Upper lobe of left lung (tissue), 6 donors: ENCODE results near the gene SEC23A. TPM values are rescaled to one million over a fixed set of nuclear protein-coding genes. Genes with fewer than 3 reads are reported as not detected.
"Not testable (repeated sequence)": the region's sequence is repeated elsewhere in the genome, so short reads cannot be mapped to it uniquely, and the experiment has no call there.

Source experiments
- ATAC-seq, 2 donors: fragments of 200-7000 bp; cut with Tn5 transposase; one replicate each; pipeline ENCODE4 v1.9.1; 2022; ENCODE audit warnings: mild to moderate bottlenecking in 2 of 2, moderate library complexity in 2 of 2; ENCODE audit not compliant: low FRiP score in 2 of 2
- DNase-seq, 2 donors: peaks; one replicate each; pipeline ENCODE4 v3.0.0-alpha.2; 2019 to 2020
- H3K27ac ChIP-seq, 4 donors: fragments of 200-600 bp; sonication (generic); one replicate each; pipeline ENCODE4 v1.5.1; 2016 to 2019
- H3K27me3 ChIP-seq, 4 donors: fragments of 200-600 bp; sonication (generic); one replicate each; pipeline ENCODE4 v1.5.1; 2017 to 2019
- H3K36me3 ChIP-seq, 4 donors: fragments of 200-600 bp; sonication (generic); one replicate each; pipeline ENCODE4 v1.5.1; 2016 to 2019
- H3K4me1 ChIP-seq, 4 donors: fragments of 200-600 bp; sonication (generic); one replicate each; pipeline ENCODE4 v1.5.1; 2018 to 2019
- H3K4me3 ChIP-seq, 4 donors: fragments of 200-600 bp; sonication (generic); one replicate each; pipeline ENCODE4 v1.5.1; 2017 to 2019; ENCODE audit warnings: mild to moderate bottlenecking in 2 of 4, moderate library complexity in 1 of 4
- H3K9me3 ChIP-seq, 4 donors: fragments of 200-600 bp; sonication (generic); one replicate each; pipeline ENCODE4 v1.5.1; 2018 to 2019
- CTCF ChIP-seq, 6 experiments: fragments of 450-650 bp in 4 of 6; fragments of 200-600 bp in 2 of 6; sonication (generic) in 2 of 6; IDR thresholded peaks; one replicate each; pipeline ENCODE4 v1.5.1; 2016 to 2019; ENCODE audit warnings: antibody characterized with exemption in 6 of 6
- EP300 ChIP-seq, 4 donors: sonication (generic); formaldehyde crosslinking; IDR thresholded peaks; one replicate each; pipeline ENCODE4 v1.5.1; 2017; ENCODE audit warnings: antibody characterized with exemption in 4 of 4, control low read depth in 2 of 4
- POLR2A ChIP-seq, 4 donors: fragments of 450-650 bp; IDR thresholded peaks; one replicate each; pipeline ENCODE4 v1.5.1; 2016 to 2017; ENCODE audit warnings: antibody characterized with exemption in 4 of 4, mild to moderate bottlenecking in 2 of 4
- POLR2AphosphoS5 ChIP-seq, 2 donors: sonication (generic); formaldehyde crosslinking; IDR thresholded peaks; one replicate each; pipeline ENCODE4 v1.5.1; 2017; ENCODE audit warnings: antibody characterized with exemption in 2 of 2
- WGBS, 2 donors: methylation state at CpG; one replicate each; pipeline ENCODE4 v1.1.5; 2017 to 2018; 5-methylcytosine and 5-hydroxymethylcytosine counted together
- total RNA-seq, 6 donors: library from RNA; depleted of rRNA in 4 of 6; stranded (reverse); fragments of >200 nt in 4 of 6; gene quantifications; one replicate each; pipeline versions ENCODE4 v1.1.0 to v1.2.1, GENCODE V29; 2016 to 2021
- donor health status: DM: no; HTN: no; CAD: no; lungs with moderate emphysema.
- donor health status: DM: no; HTN: yes; CAD: no; lungs with severe emphysema.

Gene SEC23A
- total RNA-seq, 6 donors from 2014 or later, result 32.5 to 70.4 (median 47.4) TPM

- H3K4me1 ChIP-seq, result no peaks in the 10 kb centered on the region
- ATAC-seq (no peak), DNase-seq (no peak)
- H3K27me3 ChIP-seq, result no peaks in the 10 kb centered on the region
- 56 to 63% methylated on average over 3 of the region's 3 CpGs for WGBS, 2 donors
- peaks cover 0 to 18% (median 7%) of the 10 kb centered on the region in 4 donors for H3K36me3 ChIP-seq
- TF ChIP-seq EP300 (IDR thresholded peaks at IDR 0.05) (no peak), CTCF (IDR thresholded peaks at IDR 0.05) (no peak), POLR2A (IDR thresholded peaks at IDR 0.05) (no peak), POLR2AphosphoS5 (IDR thresholded peaks at IDR 0.05) (no peak)
- no peaks in the 10 kb centered on the region for H3K9me3 ChIP-seq
- no peak overlapping the region for H3K27ac ChIP-seq
- no peak overlapping the region for H3K4me3 ChIP-seq
These were observed 77.0 kb downstream of the SEC23A start for GRCh38 chr14:39025810-39026627.

- Histone ChIP-seq H3K4me3 (no peak overlapping the region), H3K9me3 (no peaks in the 10 kb centered on the region), H3K36me3 (peaks cover 0 to 11% (median 3%) of the 10 kb centered on the region in 4 donors), H3K27ac (no peak overlapping the region), H3K27me3 (no peaks in the 10 kb centered on the region), H3K4me1 (no peaks in the 10 kb centered on the region)
- TF ChIP-seq POLR2A (IDR thresholded peaks at IDR 0.05) (no peak), EP300 (IDR thresholded peaks at IDR 0.05) (no peak), POLR2AphosphoS5 (IDR thresholded peaks at IDR 0.05) (no peak), CTCF (IDR thresholded peaks at IDR 0.05) (no peak)
- 73 to 88% methylated on average over 3 of the region's 3 CpGs for WGBS, 2 donors
- DNase-seq (no peak), ATAC-seq (no peak)
These were observed 77.7 kb downstream of the SEC23A start for GRCh38 chr14:39025250-39025809.

GRCh38 chr14:39023939-39024871, 78.8 kb downstream of the SEC23A start:
- Histone ChIP-seq H3K36me3 (no peaks in the 10 kb centered on the region), H3K27ac (no peak overlapping the region), H3K4me3 (no peak overlapping the region), H3K9me3 (no peaks in the 10 kb centered on the region), H3K27me3 (no peaks in the 10 kb centered on the region), H3K4me1 (no peaks in the 10 kb centered on the region)
- WGBS, 2 donors, result 93 to 96% methylated on average over 12 of the region's 12 CpGs
- no peak for ATAC-seq
- TF ChIP-seq POLR2AphosphoS5 (IDR thresholded peaks at IDR 0.05), result no peak
- no peak for TF ChIP-seq EP300 (IDR thresholded peaks at IDR 0.05)
- TF ChIP-seq CTCF (IDR thresholded peaks at IDR 0.05), result no peak
- no peak for TF ChIP-seq POLR2A (IDR thresholded peaks at IDR 0.05)
- no peak for DNase-seq

- 78 to 86% methylated on average over 28 to 33 of the region's 33 CpGs for WGBS, 2 donors
- not testable (repeated sequence) for H3K27ac ChIP-seq, H3K36me3 ChIP-seq, H3K4me1 ChIP-seq, ATAC-seq, H3K4me3 ChIP-seq, H3K9me3 ChIP-seq, H3K27me3 ChIP-seq
- DNase-seq, result peak in 1 of 2 donors; percentile 21
These were observed 85.7 kb downstream of the SEC23A start for GRCh38 chr14:39017096-39018016.
